Esophagus squamous epithelium (tissue), 4 donors: Measurements from ENCODE around the gene SECTM1.

Experiments used
- POLR2A ChIP-seq, 4 donors: fragments of 450-650 bp; IDR thresholded peaks; one replicate each; pipeline ENCODE4 v1.6.1; 2017; ENCODE audit warnings: antibody characterized with exemption in 4 of 4, mild to moderate bottlenecking in 4 of 4, moderate library complexity in 3 of 4
- TF ChIP-seq, protein P1 (sequence below), 6 experiments: fragments of 450-650 bp in 4 of 6; fragments of 200-600 bp in 2 of 6; sonication (generic) in 2 of 6; IDR thresholded peaks; one replicate each; pipeline ENCODE4 v1.5.1; 2016 to 2019; ENCODE audit warnings: antibody characterized with exemption in 6 of 6, mild to moderate bottlenecking in 4 of 6, moderate library complexity in 4 of 6

GRCh38 chr17:82301300-82301915 lies 32.2 kb downstream of the SECTM1 start:
- TF ChIP-seq, protein P1, sequence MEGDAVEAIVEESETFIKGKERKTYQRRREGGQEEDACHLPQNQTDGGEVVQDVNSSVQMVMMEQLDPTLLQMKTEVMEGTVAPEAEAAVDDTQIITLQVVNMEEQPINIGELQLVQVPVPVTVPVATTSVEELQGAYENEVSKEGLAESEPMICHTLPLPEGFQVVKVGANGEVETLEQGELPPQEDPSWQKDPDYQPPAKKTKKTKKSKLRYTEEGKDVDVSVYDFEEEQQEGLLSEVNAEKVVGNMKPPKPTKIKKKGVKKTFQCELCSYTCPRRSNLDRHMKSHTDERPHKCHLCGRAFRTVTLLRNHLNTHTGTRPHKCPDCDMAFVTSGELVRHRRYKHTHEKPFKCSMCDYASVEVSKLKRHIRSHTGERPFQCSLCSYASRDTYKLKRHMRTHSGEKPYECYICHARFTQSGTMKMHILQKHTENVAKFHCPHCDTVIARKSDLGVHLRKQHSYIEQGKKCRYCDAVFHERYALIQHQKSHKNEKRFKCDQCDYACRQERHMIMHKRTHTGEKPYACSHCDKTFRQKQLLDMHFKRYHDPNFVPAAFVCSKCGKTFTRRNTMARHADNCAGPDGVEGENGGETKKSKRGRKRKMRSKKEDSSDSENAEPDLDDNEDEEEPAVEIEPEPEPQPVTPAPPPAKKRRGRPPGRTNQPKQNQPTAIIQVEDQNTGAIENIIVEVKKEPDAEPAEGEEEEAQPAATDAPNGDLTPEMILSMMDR (IDR thresholded peaks at IDR 0.05) = no peak
- no peak for TF ChIP-seq POLR2A (IDR thresholded peaks at IDR 0.05)
